ENCODE results near the gene MEX3D. TPM values are rescaled to one million over a fixed set of nuclear protein-coding genes. Genes with fewer than 3 reads are reported as not detected.
"Not testable (repeated sequence)": the region's sequence is repeated elsewhere in the genome, so short reads cannot be mapped to it uniquely, and the experiment has no call there.

Gene MEX3D
- total RNA-seq, 2 donors from 2014 or later, result 18.8 to 21.8 TPM

DNA sequence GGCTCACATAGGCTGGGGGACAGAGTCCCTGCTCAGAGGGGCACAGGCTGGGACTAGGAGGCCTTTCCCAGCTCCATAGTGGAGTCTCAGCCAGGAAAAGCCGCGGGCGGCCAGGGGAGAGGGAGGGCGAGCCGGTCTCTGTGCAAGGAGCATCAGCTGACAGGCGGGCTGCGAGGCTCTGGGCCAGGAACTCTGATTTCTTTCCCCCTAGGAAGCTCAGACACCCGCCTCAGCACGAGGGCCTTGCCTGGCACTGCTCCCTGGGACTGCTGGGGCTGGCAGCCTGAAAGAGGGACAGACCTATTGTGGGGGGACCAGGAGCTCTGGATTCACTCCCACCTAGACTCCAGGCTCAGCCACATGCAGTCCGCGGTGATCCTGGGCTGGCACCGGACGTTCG, 46.5 kb downstream of the MEX3D start:
- Histone ChIP-seq H3K4me1 (peaks cover 11% of the 10 kb centered on the region), H3K36me3 (replicated peaks in 1 of 2; ENCODE audit: insufficient read depth in 1 of 2, low read depth in 2 of 2) (no peaks in the 10 kb centered on the region), H3K27ac (no peak overlapping the region), H3K9me3 (no peaks in the 10 kb centered on the region), H3K4me3 (no peak overlapping the region), H3K27me3 (peaks cover 0 to 20% of the 10 kb centered on the region in 2 donors)
- WGBS, 2 donors, result 40 to 70% methylated on average over 1 to 10 of the region's 14 CpGs
- intact Hi-C loops (cut with DNase I), result no loop called here
- no peak for DNase-seq
- ATAC-seq, result no peak
- TF ChIP-seq, protein P1, sequence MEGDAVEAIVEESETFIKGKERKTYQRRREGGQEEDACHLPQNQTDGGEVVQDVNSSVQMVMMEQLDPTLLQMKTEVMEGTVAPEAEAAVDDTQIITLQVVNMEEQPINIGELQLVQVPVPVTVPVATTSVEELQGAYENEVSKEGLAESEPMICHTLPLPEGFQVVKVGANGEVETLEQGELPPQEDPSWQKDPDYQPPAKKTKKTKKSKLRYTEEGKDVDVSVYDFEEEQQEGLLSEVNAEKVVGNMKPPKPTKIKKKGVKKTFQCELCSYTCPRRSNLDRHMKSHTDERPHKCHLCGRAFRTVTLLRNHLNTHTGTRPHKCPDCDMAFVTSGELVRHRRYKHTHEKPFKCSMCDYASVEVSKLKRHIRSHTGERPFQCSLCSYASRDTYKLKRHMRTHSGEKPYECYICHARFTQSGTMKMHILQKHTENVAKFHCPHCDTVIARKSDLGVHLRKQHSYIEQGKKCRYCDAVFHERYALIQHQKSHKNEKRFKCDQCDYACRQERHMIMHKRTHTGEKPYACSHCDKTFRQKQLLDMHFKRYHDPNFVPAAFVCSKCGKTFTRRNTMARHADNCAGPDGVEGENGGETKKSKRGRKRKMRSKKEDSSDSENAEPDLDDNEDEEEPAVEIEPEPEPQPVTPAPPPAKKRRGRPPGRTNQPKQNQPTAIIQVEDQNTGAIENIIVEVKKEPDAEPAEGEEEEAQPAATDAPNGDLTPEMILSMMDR (IDR thresholded peaks at IDR 0.05), result no peak
- no peak for TF ChIP-seq POLR2A (IDR thresholded peaks at IDR 0.05)

DNA sequence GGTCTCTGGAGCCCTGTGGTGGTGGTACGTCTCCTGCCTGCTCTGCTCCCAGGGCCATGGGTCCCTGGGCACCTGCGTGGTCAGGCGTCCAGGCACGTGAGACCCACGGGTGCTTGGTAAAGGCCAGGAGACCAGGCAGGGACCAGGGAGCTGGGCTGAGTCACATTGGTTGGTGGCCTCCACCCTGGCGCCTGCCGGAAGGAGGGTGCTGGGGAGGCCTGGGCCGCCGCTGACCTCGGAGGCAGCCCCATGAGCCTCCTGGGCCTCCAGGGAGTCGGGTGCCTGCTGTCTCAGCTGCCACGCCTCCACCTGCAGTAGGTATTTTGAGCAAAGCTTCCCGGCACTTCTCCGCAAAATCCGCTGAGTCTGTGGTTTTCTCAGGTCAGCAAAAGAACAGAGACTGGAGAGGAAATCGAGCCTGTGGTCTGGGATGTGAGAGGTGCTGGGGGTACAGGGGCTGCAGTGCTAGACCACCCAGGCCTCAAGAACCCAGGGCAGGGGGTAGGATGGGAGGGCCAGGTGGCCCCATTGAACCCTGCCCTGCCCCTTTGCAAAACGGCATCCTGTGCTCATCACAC, 47.8 kb downstream of the MEX3D start:
- Histone ChIP-seq H3K4me3 (no peak overlapping the region), H3K27ac (no peak overlapping the region), H3K4me1 (peaks cover 11% of the 10 kb centered on the region), H3K9me3 (no peaks in the 10 kb centered on the region), H3K36me3 (replicated peaks in 1 of 2; ENCODE audit: insufficient read depth in 1 of 2, low read depth in 2 of 2) (no peaks in the 10 kb centered on the region), H3K27me3 (peaks cover 0 to 20% of the 10 kb centered on the region in 2 donors)
- intact Hi-C loops (cut with DNase I), result no loop called here
- ATAC-seq (no peak), DNase-seq (no peak)
- TF ChIP-seq POLR2A (IDR thresholded peaks at IDR 0.05), result no peak
- TF ChIP-seq, protein P1 (IDR thresholded peaks at IDR 0.05), result no peak
- 64 to 80% methylated on average over 5 to 13 of the region's 17 CpGs for WGBS, 2 donors

DNA sequence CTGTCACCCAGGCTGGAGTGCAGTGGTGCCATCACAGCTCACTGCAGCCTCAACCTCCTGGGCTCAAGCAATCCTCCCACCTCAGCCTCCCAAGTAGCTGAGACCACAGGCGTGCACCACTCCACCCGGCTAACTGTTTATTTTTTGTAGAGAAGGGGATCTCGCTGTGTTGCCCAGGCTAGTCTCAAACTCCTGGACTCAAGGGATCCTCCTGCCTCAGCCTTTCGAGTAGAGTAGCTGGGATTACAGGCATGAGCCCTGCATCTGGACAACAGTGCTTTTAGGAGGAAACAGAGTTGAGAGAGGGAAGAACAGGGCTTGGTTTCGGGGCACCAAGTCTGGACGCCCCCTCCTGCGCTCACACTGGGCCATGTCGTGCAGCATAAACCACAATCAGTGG, 48.3 kb downstream of the MEX3D start:
- WGBS, 2 donors, result 75 to 77% methylated on average over 7 to 8 of the region's 8 CpGs
- not testable (repeated sequence) for H3K36me3 ChIP-seq (replicated peaks in 1 of 2; ENCODE audit: insufficient read depth in 1 of 2, low read depth in 2 of 2); H3K9me3 ChIP-seq; DNase-seq; ATAC-seq; H3K4me3 ChIP-seq; H3K27ac ChIP-seq
- Histone ChIP-seq H3K27me3 (peaks cover 0 to 16% of the 10 kb centered on the region in 2 donors), H3K4me1 (peaks cover 11% of the 10 kb centered on the region)
- intact Hi-C loops (cut with DNase I), result loop anchor here (10.0 kb wide), 1 partner anchor 235 kb away; the partner anchor contains the start of gene EFNA2

DNA sequence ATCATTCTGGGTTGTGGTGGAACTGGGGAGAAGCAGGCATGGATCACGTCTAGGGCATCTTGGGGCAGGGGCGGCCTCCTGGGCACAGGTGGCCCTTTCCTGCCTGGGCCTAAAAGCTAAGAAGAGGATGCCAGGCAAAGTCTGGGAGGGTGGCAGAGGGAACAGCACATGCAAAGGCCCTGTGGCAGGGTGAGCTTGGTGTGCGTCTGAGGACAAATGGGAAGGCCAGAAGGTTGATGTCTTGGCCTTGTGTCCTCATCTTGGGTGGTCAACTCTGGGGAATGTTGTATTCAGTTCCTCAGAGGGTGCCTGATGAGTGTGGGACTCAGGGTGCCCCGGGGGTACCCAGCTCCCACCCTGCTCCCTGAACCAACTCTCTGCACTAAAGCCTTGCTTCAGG, 49.7 kb downstream of the MEX3D start:
- Histone ChIP-seq H3K4me3 (no peak overlapping the region), H3K27me3 (peaks cover 0 to 8% of the 10 kb centered on the region in 2 donors), H3K36me3 (replicated peaks in 1 of 2; ENCODE audit: insufficient read depth in 1 of 2, low read depth in 2 of 2) (no peaks in the 10 kb centered on the region), H3K27ac (no peak overlapping the region), H3K4me1 (peaks cover 4% of the 10 kb centered on the region), H3K9me3 (no peaks in the 10 kb centered on the region)
- ATAC-seq, result no peak
- intact Hi-C loops (cut with DNase I), result loop anchor here (10.0 kb wide), 1 partner anchor 234 kb away; the partner anchor contains the start of gene EFNA2
- WGBS, 2 donors, result 68 to 91% methylated on average over 4 of the region's 4 CpGs
- DNase-seq, result no peak
- no peak for TF ChIP-seq POLR2A (IDR thresholded peaks at IDR 0.05)
- TF ChIP-seq, protein P1 (IDR thresholded peaks at IDR 0.05), result no peak

DNA sequence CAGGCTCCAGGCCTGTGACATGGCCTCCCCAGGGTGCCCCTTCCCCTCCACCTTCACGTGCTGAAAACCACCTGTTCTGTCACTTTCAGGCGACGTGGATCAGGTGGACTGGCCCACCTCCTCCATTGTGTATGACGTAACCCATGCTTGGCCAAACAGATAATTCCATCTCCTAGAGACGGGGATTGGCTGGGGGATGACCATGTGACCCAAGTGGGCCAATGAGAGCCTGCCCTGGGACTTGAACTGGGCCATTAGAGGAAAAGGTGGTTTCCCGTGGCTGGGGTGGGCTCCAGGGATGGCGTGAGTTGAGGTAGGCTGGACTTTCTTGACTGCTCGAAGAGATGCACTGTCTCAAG, 51.8 kb downstream of the MEX3D start:
- no peak for ATAC-seq
- H3K27me3 ChIP-seq, result peaks cover 0 to 21% of the 10 kb centered on the region in 2 donors

More for the DNA sequence above, 51.8 kb downstream of the MEX3D start:
- Histone ChIP-seq H3K9me3 (no peaks in the 10 kb centered on the region), H3K4me3 (no peak overlapping the region), H3K27ac (no peak overlapping the region), H3K4me1 (peaks cover 13% of the 10 kb centered on the region), H3K36me3 (replicated peaks in 1 of 2; ENCODE audit: insufficient read depth in 1 of 2, low read depth in 2 of 2) (no peaks in the 10 kb centered on the region)
- WGBS, 2 donors, result 73 to 84% methylated on average over 6 to 8 of the region's 8 CpGs
- no peak for DNase-seq
- intact Hi-C loops (cut with DNase I), result loop anchor here (10.0 kb wide), 1 partner anchor 232 kb away; the partner anchor contains the start of gene EFNA2
- TF ChIP-seq, protein P1 (IDR thresholded peaks at IDR 0.05), result no peak
- no peak for TF ChIP-seq POLR2A (IDR thresholded peaks at IDR 0.05)

All from body of pancreas (tissue), 4 donors.